Myocyte (in vitro differentiated cells): ENCODE results near the gene TOR1A. TPM values are rescaled to one million over a fixed set of nuclear protein-coding genes. Genes with fewer than 3 reads are reported as not detected.
A peak's percentile ranks its signal among the peaks of the same experiment; 100 is the strongest.

ENCODE experiments used
- DNase-seq: peaks from one replicate; pipeline ENCODE4 v3.0.0-alpha.2; 2012; ENCODE audit warnings: low read depth
- total RNA-seq: library from RNA; depleted of rRNA; stranded (reverse); fragments of >200 nt; gene quantifications from 2 replicates; pipeline ENCODE4 v1.2.3, GENCODE V29; 2014

TOR1A gene
- total RNA-seq, 1 donor from 2014 or later = 47.0 TPM

DNA sequence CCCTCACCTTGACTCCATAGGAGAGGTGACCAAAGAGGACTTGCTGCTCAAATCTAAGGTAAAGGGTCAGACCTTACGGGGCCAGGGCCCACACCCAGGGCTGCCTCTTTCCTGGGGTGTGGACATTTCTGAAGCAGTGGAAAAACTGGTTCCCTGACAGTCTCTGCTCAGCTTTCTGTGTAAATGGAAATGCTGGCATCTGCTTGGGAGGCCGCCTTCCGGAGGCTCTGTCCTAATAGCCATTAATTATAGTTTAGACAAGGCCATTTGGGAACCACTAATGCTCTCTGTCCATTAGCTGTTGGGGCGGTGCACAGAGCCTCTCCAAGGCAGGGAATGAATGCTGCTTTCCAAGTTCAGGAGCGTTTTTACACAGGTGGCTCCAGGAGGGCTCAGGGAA is 28.6 kb upstream of the TOR1A start:
- DNase-seq = no peak

DNA sequence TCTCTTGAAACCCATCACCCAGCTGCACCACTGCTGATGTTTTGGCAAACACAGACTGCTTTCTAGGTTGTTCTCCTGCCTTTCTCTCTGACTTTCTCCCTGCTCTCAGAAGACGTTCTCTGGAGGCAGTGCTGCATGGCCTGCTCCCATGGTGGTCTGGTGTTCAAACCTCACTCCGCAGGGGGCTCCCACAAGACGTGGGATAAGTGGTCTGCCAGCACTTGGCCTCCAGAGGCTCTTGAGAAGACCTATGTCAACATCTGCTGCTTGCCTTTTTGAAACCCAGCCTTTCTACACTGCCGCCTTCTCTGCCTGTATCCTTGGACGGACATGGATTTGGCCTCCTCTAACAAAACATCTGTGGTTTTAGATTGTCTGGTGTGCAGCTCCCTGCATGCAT is 27.9 kb upstream of the TOR1A start:
- DNase-seq = no peak

DNA sequence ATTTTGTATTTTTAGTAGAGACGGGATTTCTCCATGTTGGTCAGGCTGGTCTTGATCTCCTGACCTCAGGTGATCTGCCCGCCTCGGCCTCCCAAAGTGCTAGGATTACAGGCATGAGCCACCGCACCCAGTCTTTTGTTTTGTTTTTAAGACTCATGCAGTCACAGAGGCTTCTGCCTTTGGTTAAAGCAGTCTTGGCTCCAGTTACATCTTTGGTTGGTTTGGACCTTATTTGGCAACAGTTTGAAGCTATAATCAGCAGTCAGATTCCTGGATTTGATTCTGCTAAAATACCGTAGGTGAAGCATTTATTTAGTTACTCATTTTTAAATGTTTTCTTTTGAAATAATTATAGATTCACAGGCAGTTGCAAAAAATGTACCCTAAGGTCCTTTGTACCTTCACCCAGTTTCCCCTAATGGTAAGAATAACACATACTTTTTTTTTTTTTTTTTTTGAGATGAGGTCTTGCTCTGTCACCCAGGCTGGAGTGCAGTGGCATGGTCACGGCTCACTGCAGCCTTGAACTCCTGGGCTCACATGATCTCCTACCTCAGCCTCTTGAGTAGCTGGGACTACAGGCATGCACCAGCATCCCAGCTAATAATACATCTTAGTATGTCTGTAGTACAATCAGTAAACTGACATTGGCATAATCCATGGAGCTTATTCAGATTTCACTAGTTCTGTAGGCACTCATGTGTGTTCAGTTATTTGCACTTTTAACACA is 27.1 kb upstream of the TOR1A start:
- no peak for DNase-seq

DNA sequence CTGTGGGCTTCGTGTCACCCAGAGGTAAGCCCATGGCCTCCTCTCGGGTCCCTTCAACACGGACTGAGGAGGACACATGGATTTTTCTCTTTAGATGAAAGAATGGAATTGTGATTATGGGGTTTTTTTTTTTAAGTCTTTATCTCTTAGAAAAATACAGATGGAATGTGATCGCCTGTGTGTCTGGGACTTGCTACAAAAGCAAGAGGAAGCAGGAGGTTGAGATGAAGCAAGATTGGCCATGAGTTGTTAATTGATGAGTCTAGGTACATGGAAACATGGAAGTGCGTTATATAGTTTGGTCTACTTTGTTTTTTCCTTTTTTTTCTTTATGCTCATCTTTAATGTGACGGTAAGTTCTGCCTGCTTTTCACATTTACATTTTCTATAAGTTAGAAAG is 26.0 kb upstream of the TOR1A start:
- no peak for DNase-seq

DNA sequence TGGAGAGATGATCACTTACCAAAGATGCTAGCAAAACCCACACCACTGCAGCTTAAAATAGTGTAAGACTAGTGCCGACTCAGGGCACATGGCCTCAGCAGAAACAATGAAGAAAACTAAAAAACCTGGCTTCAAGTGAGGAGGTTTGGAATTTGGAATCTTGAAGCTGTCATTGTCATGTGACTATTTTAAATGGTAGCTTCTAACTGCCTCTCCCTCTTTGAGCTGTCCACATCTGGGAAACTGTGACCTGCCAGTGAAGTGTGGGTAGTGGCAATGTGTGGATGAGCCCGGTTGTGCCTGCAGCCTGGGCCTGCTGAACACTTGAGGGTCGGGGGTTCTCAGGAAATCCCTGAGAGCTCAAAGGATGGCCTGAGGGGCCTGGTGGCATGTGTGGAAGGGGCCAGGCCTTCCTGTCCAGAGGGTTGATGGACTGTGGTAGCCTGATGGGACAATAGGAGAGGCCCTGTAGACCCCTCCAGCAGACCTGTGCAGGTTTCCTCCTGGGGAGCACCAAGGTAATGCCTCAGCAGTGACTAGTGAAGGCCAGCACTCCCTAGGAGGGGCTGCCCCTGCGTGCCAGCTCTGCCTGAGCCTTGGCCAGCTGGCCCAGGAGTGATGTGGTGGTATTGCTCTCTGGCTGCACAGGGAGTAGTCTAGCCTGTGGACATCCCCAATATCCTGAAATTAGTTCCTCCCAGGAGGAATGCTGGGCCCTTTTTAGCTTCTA is 24.9 kb upstream of the TOR1A start:
- DNase-seq = no peak

DNA sequence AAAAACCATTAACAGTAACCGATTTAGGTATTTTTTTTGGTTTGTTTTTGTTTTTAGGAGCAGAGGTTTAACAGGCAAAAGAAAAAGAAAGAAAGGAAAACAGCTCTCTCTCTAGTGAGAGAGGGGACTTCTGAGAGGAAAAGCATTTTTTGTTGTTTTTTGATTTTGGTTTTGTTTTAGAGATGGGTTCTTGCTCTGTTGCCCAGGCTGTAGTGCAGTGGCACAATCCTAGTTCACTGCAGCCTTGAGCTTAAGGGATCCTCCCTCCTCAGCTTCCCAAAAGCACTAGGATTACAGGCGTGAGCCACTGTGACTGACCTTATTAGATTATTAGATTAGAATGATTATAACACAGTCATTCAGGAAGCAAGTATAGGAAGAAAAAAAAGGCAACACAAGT is 21.4 kb upstream of the TOR1A start:
- no peak for DNase-seq

DNA sequence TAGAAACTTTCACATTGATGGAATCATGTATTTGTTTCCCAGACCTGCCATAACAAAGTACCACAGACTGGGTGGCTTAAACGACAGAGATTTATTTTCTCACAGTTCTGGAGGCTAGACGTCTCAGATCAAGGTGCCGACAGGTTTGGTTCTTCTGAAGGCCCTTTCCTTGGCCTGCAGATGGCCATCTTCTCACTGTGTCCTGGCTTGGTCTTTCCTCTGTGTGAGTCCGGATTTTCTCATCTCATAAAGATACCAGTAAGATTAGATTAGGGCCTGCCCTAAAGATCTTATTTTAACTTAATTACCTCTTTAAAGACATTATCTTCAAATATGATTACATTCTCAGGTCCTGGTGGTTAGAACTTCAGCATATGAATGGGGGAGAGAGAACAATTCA is 17.1 kb upstream of the TOR1A start:
- no peak for DNase-seq

DNA sequence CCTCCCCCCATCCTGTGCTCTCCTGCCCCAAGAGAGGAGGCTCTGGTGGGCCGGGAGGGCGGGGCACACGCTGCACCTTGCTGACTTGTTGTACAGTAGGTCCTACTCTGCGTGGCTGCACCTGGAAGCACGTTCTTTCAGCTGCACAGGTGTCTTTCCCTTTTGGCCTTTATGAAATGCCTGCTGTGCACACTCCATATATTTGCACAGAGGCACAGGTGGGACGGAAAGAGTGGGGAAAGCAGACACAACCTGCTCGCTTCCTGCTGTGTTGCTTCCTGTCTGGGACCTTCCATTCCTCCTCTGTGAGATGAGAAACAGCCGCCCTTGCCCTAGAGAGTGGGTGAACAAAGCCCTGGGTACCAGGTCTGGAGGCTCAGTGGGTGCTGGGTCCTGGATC is 16.1 kb upstream of the TOR1A start:
- no peak for DNase-seq

DNA sequence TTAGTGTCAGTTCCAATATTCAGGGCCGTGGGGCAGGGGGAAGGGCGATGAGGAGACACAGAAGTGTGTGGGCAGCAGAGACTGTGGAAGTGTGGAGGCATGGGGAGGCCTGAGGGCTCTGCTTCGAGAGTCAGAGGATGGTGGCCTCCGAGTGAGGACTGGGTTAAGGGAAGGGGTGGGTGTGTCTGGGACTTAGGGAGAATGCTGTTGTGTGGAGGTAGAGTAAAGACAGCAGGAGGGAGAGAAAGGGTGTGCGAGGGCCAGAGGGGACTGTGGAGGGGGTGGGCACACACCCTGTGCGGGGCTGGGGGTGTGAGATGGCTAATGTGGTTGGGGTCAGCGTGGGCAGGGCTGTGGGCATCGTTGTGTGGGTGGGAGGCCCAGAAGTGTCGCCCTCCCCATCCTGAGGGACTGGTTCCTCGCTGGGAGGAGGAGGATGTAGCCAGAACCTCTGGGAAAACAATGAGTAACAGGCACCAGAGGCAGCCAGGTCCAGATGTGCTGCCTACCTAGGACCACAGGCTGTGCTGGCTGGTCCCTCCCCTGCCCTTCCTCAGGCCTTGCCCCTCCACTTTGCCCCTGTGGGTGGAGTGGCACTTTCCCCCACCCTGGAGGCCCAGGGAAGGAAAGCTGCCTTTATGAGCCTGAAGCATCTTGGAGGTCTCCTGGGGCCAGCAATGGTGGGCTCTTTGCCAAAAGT is 15.5 kb upstream of the TOR1A start:
- DNase-seq = no peak

DNA sequence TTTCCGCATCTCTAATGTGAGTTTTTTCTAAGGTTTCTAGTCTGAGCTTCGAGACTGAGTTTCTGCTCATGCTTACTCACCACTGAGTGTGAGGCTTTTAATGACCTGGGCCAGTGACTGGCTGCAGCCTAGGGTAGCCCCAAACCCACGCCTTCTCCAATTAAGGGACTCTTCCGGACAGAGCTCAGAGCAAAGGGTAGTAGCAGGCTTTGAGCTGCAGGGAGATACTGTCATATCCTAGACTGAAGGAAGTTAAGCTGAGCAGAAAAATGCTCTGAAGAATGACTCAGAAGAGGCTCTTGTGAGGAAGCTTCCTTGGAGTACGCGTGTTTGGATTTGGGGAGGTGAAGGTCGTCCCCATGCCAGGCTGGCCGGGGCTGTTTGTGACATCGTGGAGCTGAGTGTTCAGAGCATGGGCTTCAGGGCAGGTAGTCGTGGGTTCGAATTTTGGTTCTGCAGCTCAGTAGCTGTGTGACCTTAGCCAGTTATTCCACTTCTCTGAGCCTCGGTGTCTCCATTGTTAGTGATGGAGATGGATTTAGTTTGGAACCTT is 14.8 kb upstream of the TOR1A start:
- DNase-seq = peak; percentile 17

DNA sequence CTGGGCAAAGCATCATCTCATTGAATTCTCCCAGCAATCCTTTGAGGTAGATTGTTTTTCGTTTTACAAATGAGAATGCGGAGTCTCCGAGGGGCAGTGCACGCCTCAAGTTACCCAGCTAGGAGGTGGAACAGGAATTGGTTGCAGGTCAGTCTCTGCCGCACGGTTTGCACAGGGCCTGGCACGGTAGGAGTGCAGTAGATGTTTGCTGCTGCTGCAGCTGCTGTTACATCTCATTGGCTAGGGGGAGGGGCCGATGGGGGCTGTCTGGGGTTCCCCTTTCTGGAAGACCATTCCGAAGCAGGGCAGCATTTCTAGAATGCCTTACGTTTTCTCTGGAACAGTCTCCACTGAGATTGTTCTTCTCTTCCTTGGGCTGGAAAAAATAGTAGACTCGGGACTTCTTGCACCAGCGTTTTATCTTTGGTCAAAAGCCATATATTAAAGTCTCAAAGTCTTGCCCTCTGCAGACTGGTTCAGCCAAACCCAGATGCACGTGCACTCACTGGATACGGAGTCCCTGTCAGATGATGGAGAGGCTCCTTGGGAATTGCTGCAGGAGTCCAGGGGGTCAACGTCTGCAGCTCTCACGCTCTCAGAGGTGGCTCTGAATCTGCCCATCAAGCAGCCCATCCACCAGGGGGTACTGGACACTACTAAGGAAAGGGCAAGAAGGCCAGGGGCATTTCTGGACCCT is 12.5 kb upstream of the TOR1A start:
- peak; percentile 2 for DNase-seq

DNA sequence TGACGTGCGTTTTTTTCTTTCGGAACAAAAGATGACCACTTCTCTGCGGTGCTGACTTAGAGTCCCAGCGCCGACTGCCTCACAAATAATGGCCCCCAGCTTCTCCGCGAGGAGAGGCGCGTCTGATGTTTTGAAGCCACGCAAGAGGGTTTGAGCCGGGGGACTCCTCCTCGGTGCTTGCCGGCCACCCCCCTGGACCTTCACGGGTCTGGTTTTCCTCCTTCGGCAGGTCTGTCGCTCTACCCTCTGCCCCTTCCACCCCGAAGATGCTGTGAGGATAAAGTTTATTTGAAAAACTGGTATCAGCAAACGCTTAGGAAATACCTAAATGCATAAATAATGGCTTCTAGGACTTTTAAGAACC is 11.9 kb upstream of the TOR1A start:
- no peak for DNase-seq

DNA sequence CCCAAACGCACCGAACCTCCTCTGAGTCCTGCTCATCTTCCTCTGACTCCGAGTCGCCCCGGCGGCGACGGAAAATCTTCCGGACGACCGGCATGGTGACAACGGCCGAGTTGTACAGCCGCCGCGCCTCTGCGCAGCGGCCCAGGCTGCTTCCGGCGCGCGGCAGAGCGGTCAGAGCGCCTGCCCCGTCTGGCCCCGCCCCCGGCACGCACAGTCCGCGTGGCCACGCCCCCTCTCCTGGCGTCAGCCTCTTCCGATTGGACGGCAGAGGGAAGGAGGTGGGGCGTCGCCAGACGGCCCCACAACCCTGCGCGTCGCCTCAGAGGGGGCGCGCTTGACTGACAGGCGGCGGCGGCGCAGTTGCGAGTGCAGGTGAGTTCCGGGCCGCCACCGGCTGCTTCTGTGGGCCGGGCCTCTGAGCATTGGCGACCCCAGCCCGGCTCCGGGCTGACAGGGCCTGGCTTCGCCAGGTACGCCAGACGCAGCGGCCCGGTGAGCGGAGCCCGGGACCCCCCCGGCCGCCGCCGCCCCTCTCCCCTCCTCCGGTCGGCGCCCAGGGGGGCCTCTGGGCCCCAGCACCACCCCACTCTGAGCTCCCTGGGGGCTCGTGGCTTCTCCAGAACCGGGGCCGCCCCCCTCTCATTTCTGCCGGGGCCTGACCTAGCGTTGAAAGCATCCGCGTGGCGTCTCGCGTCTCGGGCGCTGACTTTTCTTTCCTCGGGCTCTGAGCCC is 11.4 kb upstream of the TOR1A start, which contains the start of the genes C9orf78 and USP20:
Gene C9orf78, minus strand, starts transcription at position 148 of the 732 bp plus-strand sequence. Its CDS starts 54 bp downstream, at position 94.
Gene USP20, plus strand, starts transcription at position 331 of the 732 bp plus-strand sequence. CDS start 17,098 bp downstream, outside the sequence.
- DNase-seq = peak; percentile 97

DNA sequence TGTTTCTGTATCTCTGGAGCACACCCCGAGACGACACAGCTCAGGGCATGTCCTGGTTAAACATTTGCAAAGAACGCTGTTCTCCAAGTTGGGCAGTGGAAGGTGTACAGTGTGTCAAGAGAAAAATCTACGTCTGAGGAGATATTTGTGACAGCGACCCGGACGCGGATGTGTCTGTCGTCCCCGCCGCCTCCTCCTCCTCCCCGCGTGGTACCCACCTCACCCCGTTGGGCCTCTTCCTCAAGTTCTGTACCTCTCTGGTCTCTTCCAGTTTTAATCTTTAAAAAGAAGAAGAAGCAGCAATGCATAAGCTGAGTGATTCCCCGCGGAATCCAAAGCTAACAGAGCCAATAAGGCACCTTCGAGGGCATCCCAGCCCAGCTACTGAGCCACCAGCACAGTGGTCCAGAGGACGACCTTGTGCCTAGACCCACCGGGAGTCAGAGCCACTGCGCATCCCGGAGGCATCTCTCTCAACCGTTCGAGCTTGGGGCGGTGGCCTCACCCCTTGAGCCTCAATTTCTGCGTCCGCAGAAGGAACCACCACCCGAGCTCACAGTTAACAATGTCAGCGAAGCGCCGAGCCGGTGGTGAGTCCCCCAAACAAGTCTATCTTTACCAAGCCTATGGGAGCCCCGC is 10.7 kb upstream of the TOR1A start:
- DNase-seq = no peak

DNA sequence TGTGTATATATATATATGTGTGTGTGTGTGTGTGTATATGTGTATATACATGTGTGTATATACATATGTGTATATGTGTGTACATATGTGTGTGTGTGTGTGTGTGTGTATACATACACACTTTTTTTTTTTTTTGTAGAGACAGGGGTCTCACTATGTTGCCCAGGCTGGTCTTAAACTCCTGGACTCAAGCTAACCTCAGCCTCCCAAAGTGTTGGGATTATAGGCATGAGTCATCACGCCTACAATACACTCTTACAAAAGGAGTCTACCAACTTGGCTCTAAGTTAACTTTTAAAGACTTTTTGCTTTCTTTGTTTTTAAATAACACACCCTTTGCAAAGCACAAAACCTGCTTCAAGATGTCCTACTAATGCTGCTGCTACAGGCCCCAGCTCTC is 9.0 kb upstream of the TOR1A start:
- DNase-seq = peak; percentile 6

DNA sequence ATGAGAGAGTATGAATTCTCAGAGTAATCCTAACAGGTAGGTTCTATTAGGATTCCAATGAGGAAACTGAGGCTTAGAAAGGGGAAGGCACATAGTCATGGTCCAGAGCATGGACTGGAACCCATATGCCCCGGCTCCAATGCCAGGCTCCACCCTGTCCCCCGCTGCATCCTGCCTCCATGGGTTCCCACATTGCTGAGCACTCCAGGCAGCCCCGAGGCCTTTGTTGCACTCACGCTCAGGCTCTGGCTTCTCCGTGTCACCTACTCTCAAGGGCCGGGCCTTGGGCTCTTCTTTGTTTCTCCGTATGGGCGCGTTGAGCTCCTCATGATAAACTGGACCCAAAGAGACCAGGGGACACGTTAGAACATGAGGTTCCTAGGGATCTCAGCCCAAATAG is 5.0 kb upstream of the TOR1A start:
- DNase-seq = no peak

DNA sequence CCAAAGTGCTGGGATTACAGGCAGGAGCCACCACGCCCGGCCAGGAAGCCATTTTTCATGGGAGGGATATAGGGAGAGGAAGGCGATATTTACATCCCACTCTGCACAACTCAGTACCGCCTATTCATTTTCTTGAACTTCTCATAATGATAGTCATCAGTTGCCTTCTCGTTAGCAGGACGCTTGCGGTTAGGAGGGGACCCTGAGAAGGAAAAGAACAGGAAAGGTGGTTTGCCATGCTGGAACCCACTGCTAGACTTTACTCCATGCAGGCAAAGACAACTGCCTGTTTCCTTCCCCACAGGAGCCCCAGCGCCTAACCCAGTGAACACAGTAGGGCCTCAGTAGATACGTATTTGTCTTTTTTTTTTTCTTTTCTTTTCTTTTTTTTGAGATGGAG is 4.1 kb upstream of the TOR1A start:
- DNase-seq = no peak

DNA sequence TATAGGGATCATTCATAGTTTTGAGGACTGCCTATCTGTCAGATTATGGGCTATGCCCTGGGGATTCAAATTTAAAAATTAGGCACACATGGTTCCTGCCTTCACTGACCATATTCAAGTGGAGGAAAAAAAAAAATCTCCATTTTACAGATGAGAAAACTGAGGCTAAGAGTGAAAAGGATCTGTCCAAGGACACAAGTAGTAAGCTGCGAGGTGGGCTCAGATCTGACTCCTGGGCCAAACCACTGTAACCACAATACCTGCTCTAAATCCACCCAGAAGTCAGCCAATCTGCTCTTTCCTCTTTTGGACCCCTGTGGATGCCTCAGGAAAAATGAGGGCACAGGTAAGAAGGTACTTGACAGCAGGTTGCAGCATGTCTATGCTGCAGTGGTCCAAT is 2.8 kb upstream of the TOR1A start:
- DNase-seq = no peak

DNA sequence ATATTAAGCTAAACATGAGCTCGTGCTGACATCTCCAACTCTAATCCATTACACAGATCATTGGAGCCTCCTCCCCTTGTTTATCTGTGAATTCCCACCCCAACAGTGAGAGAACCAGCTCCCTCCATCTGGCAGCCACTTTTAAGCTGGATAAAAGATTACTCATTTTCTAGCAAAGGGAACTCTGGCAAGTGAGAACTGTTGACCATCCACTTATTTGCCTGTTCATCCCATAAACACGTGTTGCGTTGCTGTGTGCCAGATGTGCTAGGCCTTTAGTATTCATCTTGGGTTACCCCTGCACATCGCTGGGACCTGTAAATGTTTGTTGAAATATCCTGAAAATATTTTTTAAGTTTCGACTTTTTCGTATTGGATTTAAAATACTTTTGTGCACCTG is 2.4 kb upstream of the TOR1A start:
- DNase-seq = no peak

DNA sequence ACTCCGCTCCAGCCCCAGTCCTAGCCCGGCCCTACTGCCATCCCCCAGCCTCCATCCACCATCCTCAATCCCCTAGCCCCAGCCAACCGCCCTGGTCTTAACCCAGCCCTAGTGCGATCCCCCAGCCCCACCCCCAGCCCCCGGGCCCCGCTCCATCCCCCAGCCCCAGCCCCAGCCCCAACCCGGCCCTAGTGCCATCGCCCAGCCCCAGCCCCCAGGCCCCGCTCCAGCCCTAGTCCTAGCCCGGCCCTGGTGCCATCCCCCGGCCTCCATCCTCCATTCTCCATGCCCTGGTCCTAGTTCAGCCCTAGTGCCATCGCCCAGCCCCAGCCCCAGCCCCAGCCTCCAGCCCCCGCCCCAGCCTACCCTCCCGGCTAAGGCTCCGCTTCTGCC is 398 bp downstream of the TOR1A start:
- no peak for DNase-seq
